GM18951 (cell line): ENCODE results near the gene CSPG5.

ENCODE experiments used
- POLR2A ChIP-seq: IDR thresholded peaks from 4 replicates; pipeline ENCODE4 v1.6.1; 2011; ENCODE audit warnings: mild to moderate bottlenecking; ENCODE audit not compliant: insufficient read length, insufficient read depth; ENCODE audit errors: extremely low read depth
- in situ Hi-C: fragments of 300-500 bp; cut with MboI; formaldehyde crosslinking; loops from one replicate; pipeline ENCODE4 v1.12.0; 2022; ENCODE audit warnings: low sequenced_read_pairs, mixed read lengths, inconsistent platforms; ENCODE audit not compliant: unreplicated experiment

Gene CSPG5

DNA sequence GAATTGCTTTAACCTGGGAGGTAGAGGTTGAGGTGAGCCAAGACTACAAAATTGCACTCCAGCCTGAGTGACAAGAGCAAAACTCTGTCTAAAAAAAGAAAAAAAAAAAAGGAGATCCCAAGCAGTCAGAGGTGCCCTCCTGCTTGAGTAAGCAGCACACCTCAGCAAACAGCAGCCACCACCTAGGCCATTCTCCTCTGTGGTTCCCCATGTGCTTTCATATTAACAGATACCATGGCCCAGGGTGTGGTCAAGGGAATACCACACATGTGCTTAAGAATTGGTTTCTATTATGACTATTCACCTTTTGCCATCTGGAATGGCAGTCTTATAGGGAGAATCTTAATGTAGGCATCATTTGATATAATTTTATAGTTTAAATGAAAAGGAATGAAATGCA lies 24.7 kb upstream of the CSPG5 start:
- in situ Hi-C loops = no loop called here
- TF ChIP-seq POLR2A = no peak

DNA sequence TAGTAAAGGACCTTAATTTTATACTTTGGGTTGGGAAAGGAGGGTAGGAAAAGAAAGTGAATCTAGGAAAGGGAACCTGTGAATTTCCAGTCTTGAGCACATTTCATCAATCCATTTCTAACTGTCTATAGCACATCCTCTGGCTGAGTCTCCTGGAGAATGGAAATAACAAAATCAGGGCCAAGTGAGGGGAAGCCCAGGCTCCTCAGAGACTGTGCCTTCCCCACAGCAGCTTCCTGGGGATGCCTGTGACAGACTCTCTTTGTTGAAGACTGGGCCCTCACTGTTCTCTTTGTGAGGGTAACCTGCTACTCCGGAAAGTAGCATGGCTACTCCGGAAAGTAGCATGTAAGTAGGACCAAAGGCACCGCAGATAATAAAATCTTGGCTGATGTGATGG lies 22.6 kb upstream of the CSPG5 start:
- in situ Hi-C loops = no loop called here
- no peak for TF ChIP-seq POLR2A

DNA sequence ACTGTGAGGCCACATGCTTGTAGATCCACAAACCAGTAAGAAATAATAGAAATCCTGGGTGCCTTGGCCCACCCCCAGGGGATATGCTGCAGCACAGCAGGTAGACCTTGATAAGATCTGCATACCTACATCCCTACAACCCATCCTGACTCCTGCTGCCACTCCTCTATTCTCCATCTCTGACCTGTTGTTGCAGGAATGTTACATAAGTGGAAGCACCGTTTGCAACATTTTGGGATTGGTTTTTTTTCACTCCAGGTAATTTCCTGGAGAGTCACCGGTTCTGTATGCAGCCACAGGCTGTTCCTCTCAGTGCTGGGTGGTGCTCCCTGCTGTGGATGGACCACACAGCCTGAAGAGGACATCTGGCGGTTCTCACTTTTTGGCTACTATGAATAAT lies 16.1 kb upstream of the CSPG5 start:
- no peak for TF ChIP-seq POLR2A
- in situ Hi-C loops = no loop called here

DNA sequence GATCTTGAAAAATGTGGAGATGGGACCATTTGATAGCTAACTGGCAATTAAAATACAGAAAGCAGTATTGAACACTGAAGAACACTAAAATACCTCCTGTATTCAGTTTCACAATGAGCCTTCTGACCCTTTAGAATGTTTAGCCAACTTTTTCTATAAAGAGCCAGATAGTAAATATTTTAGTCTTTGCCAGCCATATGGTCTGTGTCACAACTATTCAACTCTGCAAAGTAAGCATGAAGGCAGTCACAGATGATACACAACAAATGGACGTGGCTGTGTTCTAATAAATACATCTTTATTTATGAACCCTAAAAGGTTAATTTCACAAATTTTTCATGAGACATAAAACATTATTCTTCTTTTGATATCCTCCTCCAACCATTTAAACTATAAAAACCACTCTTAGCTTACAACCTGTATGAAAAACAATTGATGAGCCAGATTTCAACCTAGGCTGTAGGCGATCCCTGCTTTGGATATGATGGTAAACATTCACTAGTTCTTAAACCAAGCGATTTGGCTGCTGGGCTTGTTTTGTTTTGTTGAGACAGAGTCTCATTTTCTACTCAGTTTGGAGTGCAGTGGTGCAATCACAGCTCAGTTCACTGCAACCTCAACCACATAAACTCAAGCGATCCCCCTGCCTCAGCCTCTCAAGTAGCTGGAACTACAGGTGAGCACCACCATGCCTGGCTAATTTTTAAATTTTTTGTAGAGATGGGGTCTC lies 13.6 kb upstream of the CSPG5 start:
- in situ Hi-C loops = no loop called here
- TF ChIP-seq POLR2A = no peak

DNA sequence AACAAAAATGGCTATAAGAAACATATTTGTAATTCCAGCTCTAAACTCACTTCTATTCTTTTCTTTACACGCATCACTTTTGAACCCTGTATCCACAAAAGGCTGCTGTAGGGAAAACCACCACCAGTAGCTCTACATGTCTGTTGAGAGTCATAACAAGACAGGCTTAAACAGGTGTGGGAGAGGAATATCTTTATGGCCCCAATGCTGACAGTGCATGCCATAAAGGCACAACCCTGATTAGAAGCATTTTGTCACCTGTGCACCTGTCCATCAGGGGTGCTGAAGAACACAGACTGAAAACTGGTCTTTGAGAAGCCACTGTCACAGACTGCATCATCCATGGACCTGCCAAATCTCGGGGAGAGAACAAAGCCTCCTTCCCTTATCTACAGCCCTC lies 11.6 kb upstream of the CSPG5 start:
- in situ Hi-C loops = no loop called here
- TF ChIP-seq POLR2A = no peak

DNA sequence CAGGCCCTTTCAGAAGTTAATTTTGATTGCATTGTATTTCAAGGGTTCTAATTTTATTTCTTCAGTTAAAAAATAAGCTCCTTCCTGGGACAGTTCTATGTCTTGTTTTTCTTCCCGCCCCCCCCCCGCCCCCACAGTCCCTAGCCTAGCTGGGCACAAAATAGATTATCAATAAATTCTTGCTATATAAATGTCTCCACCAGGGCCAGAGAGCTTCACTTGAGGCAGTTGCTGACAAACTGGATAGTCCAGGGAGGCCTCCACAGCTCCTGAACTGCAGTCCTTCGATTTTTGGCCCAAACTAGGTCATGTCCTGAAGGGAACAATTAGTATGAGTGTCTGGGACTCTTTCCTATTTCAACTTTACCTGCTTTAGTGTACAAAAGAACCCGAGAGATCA lies 9.9 kb upstream of the CSPG5 start:
- in situ Hi-C loops = no loop called here
- no peak for TF ChIP-seq POLR2A

DNA sequence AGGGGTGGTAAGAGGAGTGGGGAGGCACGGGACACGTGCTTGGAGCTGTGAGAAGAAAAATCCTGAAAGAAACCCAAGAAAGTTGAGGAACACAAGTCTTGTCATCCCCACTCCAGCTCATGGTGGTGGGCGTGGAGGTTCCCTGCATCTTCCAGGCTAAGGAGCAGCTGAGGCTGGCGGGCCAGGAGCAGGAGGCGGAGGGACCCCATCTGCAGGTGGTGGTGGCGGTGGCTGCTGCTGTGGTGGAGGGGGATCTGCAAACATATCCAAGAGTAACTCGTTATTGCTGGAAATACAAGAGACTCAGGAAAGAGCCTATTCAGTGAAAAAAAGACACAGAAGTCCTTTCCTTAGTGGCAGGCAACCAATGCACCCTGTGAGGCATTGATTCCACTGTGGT lies 9.4 kb upstream of the CSPG5 start:
- no peak for TF ChIP-seq POLR2A
- in situ Hi-C loops = no loop called here

DNA sequence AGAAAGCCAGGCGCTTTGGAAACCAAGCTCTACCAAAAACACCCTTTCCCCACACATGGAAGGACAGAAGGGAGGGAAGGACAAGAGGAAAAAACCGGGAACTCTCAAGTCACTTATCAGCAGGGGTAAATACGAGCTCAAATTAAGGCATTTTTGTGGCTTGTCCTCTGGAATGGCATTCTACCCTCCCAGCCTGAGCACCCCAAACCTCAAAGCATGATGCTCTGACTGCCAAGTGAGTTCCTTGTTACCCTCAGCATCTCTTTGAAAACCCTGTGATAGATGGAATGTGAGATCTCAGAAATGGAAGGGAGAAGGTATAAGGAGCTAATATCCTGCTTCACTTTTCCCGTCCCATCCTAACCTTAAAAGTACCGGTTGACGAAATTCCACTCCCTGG lies 8.1 kb upstream of the CSPG5 start:
- TF ChIP-seq POLR2A = no peak

DNA sequence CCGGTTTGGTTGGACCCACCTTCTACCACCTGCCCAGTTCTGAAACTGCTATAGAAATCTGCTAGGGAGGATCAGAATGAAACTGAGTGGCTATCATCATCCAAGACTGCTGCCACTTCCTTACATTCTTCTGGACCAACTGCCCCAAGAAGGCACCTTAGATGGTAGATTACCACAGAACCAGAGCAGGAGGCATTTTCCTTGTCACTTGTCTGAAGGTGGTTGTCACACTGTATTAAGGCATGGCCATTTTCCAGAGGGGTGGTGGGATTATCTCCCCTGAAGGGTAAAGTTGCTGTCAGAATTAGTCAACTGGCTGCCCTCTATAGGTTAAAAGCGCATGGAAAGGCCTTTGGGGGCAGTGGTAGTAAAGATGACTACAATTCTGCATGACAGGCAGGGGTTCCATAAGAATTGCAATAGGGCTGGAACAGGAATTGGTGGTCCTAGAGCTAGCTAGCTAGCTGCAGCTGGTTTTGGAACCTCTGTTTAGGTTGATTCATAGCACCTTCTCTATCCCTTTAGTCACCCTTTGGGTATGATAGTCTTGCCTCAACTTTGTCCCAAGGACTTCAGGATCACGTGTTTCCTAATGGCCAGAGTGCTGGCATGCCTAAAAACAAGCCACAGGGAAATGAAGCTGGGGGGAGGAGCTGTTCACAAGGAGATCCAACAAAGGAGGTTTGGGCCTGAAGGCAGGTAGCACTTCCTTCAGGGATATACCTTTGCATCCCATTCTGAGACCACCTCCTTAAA lies 4.8 kb upstream of the CSPG5 start:
- TF ChIP-seq POLR2A = no peak
- in situ Hi-C loops = no loop called here

More for the DNA sequence above, 8.1 kb upstream of the CSPG5 start:
- in situ Hi-C loops = no loop called here

DNA sequence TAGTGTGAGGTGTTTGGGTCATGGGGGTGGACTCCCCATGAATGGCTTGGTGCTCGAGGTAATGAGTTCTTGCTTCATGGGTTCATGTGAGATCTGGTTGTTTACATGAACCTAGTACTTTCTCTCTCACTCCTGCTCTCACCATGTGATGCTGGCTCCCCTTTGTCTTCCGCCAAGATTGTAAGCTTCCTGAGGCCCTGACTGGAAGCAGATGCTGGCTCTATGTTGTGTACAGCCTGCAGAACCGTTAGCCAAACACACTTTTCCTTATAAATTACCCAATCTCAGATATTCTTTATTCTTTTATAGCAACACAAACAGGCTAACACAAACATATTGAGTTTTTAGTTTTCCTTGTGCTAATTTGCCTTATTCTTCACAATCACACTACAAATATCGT lies 3.2 kb upstream of the CSPG5 start:
- no peak for TF ChIP-seq POLR2A
- in situ Hi-C loops = no loop called here

DNA sequence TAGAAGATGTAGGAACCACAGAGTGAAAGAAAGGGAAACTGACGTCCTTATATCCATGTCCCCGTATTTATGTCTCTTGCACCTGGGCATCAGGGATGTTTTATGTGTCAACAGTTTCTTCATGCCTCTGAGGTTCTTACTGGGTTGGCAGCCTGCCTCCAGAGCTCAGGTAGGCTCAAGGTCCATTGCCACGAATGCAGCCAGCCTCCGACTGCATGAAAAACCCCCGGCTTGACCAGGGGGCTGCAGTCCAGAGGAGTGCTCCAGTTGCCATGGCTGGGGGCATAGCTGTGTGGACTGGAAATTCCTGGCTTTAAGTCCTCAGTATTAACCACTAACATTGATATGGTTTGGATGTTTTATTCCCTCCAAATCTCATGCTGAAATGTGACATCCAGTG lies 2.8 kb upstream of the CSPG5 start:
- in situ Hi-C loops = no loop called here
- TF ChIP-seq POLR2A = no peak

DNA sequence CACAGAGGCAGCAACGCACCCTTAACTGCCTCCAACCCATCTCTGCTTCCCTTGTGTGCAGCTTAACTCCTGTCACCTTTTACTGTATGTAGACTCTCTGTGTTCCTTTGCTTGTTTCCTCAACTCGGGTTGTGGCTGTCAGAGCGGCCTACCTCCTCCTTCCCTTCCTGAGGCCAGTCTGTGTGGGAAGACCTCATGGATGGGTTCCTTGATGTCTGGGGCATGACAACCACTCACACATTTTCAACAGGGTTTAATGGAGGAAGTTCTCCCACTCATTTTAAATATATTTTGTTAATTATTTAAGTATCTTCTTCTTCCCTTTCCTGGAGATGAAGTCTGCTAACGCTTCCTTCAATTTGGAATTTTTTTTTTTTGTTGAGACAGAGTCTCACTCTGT lies 1.8 kb upstream of the CSPG5 start:
- in situ Hi-C loops = no loop called here
- no peak for TF ChIP-seq POLR2A

DNA sequence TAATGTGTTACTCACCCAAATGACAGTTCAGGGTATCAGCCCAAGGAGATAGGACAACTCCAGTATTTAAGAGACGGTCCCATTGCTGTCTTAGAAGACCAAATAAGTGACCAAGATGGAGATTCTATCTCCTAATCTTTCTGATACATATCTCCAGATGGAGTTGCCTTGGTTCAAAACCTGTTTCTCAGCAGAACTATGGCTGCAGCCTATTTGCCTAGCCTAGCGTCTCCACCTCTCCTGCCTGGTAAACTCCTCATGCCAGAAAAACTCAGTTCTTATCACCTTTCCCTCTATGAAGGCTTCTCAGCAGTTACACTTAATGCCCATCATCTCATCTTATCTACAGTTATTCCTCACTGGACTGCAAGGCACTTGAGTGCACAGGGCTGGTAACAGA lies 1.2 kb upstream of the CSPG5 start:
- in situ Hi-C loops = no loop called here
- no peak for TF ChIP-seq POLR2A

DNA sequence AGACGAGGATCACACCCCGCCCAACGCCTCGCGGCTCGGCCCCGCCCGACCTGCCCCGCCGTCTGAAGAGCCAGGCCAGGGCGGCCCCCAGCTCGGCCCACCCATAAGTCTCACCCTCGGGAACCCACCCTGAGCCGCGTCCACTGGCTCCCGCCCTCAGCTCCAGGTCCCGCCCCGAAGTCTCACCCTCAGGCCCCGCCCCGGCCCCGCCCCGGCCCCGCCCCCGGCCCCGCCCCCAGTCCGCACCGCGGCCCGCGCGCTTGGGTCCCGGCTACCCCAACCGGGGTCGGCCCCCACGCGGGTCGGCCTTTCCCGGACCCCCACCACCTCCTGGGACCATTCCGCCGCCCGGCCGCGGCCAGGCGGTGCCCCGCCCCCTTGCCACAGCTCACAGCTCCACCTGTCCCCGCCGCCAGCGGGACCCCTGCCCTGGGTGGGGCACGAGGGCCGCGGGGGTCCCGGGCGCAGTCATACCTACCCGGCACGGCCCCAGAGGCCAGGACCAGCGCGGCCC lies 489 bp downstream of the CSPG5 start:
- TF ChIP-seq POLR2A = no peak
- in situ Hi-C loops = no loop called here
